AG09319 (cell line): ENCODE results near the gene ARL5C.
"Not testable (repeated sequence)": the region's sequence is repeated elsewhere in the genome, so short reads cannot be mapped to it uniquely, and the experiment has no call there.

Source experiments
- DNase-seq: peaks from one replicate; pipeline ENCODE4 v3.0.0-alpha.2; 2010; ENCODE audit warnings: low read depth; ENCODE audit errors: extremely low read depth
- TF ChIP-seq, protein P1 (sequence below): IDR thresholded peaks from 2 replicates; pipeline ENCODE4 v1.5.1; 2011; ENCODE audit warnings: low read depth, mild to moderate bottlenecking, inconsistent platforms, low read length, moderate library complexity

ARL5C gene

DNA sequence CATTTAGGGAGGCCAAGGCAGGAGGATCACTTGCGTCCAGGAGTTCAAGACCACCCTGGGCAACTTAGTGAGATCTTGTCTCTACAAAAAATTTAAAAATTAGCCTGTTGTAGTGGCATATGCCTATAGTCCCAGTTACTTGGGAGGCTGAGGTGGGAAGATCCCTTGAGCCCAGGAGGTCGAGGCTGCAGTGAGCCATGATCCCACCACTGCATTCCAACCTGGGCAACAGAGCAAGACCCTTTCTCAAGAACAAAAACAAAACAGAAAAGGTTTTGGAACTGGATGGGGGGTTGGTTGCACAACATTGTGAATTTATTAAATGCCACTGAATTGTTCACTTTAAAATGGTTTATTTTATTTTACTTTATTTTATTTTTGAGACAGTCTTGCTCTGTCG is 35.8 kb downstream of the ARL5C start:
- TF ChIP-seq, protein P1, sequence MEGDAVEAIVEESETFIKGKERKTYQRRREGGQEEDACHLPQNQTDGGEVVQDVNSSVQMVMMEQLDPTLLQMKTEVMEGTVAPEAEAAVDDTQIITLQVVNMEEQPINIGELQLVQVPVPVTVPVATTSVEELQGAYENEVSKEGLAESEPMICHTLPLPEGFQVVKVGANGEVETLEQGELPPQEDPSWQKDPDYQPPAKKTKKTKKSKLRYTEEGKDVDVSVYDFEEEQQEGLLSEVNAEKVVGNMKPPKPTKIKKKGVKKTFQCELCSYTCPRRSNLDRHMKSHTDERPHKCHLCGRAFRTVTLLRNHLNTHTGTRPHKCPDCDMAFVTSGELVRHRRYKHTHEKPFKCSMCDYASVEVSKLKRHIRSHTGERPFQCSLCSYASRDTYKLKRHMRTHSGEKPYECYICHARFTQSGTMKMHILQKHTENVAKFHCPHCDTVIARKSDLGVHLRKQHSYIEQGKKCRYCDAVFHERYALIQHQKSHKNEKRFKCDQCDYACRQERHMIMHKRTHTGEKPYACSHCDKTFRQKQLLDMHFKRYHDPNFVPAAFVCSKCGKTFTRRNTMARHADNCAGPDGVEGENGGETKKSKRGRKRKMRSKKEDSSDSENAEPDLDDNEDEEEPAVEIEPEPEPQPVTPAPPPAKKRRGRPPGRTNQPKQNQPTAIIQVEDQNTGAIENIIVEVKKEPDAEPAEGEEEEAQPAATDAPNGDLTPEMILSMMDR: no peak
- DNase-seq: no peak

DNA sequence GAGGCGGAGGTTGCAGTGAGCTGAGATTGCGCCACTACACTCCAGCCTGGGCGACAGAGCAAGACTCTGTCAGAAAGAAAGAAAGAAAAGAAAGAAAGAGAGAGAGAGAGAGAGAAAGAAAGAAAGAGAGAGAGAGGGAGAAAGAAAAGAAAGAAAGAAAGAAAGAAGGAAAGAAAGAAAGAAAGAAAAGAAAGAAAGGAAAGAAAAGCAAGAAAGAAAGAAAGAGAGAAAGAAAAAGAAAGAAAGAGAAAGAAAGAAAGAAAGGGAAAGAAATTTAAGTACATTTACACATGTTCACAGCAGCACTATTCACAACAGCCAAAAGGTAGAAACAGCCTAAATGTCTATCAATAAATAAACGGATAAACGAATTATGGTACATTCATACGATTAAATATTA is 36.4 kb downstream of the ARL5C start:
- DNase-seq: not testable (repeated sequence)

DNA sequence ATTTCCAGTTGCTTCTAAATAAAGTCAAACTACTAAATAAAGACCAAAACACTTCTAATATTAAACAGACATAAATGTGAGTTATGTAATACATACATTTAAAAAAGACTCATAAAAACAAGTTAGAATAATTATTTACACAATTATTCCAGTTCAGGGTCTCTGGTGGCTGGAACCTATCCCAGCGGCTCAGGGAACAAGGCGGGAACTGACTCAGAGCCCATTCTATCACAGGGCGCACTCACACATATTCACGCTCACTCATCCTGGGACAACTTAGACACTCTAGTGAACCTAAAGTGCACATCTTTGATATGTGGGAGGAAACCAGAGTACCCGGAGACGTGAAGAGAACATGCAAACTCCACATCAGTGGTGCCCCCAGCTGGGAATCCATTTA is 39.5 kb downstream of the ARL5C start:
- no peak for DNase-seq
- TF ChIP-seq, protein P1: no peak

DNA sequence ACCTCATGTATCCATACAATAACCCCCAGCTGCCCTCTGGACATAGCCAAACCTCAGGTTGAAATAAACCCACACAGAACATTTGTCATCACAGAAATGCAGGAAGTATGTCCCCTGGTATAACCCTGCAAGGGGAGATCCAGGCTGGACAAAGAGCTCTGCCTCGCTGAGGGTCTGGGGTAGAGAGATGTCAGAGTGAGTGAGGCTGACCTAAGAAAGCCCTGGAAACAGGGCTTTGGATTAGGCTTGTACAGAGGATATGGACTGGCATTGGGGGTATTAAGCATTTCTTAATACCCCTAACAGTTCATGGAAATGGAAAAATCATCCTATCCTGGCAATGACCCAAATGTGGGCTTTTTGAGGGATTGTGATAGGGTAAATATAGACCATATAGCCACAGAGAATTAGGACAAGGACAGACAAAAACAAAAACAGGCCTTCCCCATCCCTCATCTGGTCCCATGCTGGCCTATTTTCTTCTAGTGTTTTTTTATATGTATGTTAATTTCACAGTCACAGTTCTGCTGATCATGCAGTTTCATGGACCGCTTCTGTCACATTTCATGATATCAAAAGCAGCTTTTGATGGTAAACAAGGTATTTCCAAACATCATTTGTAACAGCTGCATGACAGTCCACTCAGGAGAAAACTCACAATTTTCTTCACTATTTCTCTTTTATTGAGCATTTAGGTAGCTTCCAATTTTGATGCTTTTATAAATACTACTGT is 40.7 kb downstream of the ARL5C start:
- DNase-seq: no peak
- TF ChIP-seq, protein P1: no peak

DNA sequence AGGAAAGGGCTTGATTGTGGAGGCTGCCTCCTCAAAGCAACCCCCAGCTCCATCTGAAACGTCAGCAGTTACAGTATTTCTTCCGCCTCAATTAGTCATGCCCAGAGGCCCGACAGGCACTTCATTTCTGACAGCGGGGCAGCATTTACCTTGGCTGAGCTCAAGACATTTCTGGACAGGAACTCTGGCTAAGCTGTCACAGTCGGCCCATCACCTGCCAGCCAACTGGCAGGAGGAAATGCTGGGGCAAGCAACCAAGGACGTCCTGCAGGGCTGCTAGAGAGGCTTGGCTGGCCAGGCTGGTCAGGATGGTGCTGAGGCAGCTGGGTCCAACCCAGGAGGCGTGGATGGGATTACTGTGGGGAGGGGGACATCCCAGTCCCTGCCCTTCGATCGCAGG is 42.3 kb downstream of the ARL5C start:
- DNase-seq: no peak
- TF ChIP-seq, protein P1: no peak

DNA sequence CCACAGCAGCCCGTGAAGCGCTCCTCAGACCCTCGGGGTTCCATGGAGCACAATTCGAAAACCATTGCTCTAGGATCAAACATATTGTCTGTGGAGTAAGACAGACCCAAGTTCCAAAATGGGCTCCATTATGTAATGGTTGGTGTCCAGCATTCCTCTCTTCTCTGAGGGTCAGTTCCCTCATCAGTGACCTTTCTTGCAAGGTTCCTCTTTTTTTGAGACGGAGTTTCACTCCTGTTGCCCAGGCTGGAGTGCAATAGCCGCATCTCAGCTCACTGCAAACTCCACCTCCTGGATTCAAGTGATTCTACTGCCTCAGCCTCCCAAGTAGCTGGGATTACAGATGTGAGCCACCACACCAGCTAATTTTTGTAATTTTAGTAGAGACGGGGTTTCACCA is 43.0 kb downstream of the ARL5C start:
- no peak for DNase-seq
- TF ChIP-seq, protein P1: no peak

DNA sequence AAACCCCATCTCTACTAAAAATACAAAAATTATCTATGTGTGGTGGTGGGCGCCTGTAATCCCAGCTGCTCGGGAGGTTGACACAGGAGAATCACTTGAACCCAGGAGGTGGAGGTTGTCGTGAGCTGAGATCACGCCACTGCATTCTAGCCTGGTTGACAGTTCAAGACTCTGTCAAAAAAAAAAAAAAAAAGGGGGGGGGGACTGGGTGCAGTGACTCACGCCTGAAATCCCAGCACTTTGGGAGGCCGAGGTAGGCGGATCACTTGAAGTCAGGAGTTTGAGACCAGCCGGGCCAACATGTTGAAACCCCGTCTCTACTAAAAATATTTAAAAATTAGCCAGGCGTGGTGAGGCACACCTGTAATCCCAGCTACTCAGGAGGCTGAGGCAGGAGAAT is 44.0 kb downstream of the ARL5C start:
- not testable (repeated sequence) for DNase-seq

DNA sequence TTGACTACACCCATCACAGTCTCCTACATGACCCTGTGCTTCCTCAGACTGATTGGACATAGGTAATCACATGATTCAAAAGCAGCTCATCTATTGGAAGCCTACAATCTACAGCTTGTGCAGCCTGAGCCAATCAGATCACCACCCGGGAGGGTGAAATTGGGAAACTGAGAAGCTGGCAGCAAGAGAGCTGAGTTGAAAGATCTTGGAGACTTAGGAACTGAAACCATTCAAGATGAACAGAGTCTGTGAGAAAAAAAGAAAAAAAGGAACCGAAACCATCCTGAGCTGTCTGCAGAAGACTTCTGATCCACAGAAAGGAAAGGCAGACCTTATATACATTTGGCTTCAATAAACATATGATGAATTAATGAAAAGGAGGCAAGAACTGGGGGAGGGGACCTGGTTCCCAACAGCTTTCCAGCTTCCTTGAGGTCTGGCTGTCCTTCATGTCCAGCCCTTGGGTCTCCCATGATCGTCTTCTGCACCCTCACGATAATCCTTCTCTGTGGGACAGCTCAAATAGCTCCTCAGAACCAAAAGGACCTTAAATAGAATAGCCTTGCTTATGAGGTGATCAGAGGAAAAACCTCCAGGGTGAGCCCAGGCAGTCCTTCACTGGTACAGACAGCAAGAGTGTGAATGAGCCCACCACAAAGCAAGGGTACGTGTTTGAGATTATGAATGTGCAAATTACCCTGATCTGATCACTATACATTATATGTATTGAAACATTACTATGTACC is 47.1 kb downstream of the ARL5C start:
- TF ChIP-seq, protein P1: no peak
- no peak for DNase-seq
